HepG2 (cell line): ENCODE data around the gene LINC00237.

Experiments
- CTCF ChIP-seq: sonication (generic); formaldehyde crosslinking; IDR thresholded peaks from 2 replicates; pipeline ENCODE4 v1.5.0; 2020; ENCODE audit warnings: mild to moderate bottlenecking, missing genetic modification reagents, moderate library complexity
- HNF4G ChIP-seq, 2 experiments: sonication (generic) in 1 of 2; formaldehyde crosslinking in 1 of 2; IDR thresholded peaks; 2 replicates each; pipeline versions ENCODE4 v1.4.0 to v1.6.1; 2011 to 2020; ENCODE audit warnings: borderline replicate concordance in 2 of 2, low read depth in 2 of 2, mild to moderate bottlenecking in 2 of 2, low read length in 1 of 2, missing genetic modification reagents in 1 of 2, moderate library complexity in 1 of 2
- MAZ ChIP-seq, 2 experiments: sonication (generic) in 1 of 2; formaldehyde crosslinking in 1 of 2; IDR thresholded peaks; 2 replicates each; pipeline versions ENCODE4 v1.5.0 to v1.6.1; 2012 to 2020; ENCODE audit warnings: low read depth in 2 of 2, mild to moderate bottlenecking in 2 of 2, borderline replicate concordance in 1 of 2, improper control_type of control experiment in 1 of 2, low read length in 1 of 2, missing genetic modification reagents in 1 of 2, moderate library complexity in 1 of 2
- MEIS1 ChIP-seq: sonication (generic); formaldehyde crosslinking; IDR thresholded peaks from 2 replicates; pipeline ENCODE4 v1.9.0; 2021; ENCODE audit warnings: mild to moderate bottlenecking, missing genetic modification reagents, moderate library complexity, borderline replicate concordance
- PLRG1 ChIP-seq: fragments of 450-650 bp; conservative IDR thresholded peaks from 2 replicates; pipeline ENCODE4 v1.6.1; 2016
- POLR2A ChIP-seq, 2 experiments: IDR thresholded peaks; 2 replicates each; pipeline ENCODE4 v1.6.1; 2011; ENCODE audit warnings: low read depth in 2 of 2, low read length in 2 of 2, mild to moderate bottlenecking in 1 of 2, moderate library complexity in 1 of 2; ENCODE audit not compliant: insufficient read depth in 1 of 2
- PRMT3 ChIP-seq: sonication (generic); formaldehyde crosslinking; IDR thresholded peaks from 2 replicates; pipeline ENCODE4 v1.8.1; 2022; ENCODE audit warnings: low read depth, mild to moderate bottlenecking, moderate library complexity, missing genetic modification reagents, borderline replicate concordance
- XRCC5 ChIP-seq: fragments of 200-400 bp; formaldehyde crosslinking; optimal IDR thresholded peaks from 2 replicates; pipeline ENCODE3; 2017; ENCODE audit warnings: mild to moderate bottlenecking, low read length
- ZBTB1 ChIP-seq: sonication (generic); formaldehyde crosslinking; IDR thresholded peaks from 2 replicates; pipeline ENCODE4 v1.4.0; 2020; ENCODE audit warnings: missing genetic modification reagents, borderline replicate concordance

GRCh38 chr20:21052686-21053001 is 53.5 kb downstream of the LINC00237 start:
- no peak for TF ChIP-seq PLRG1
- TF ChIP-seq MEIS1 (CRISPR knock-in tag), result no peak
- no peak for TF ChIP-seq PRMT3 (CRISPR knock-in tag)
- no peak for TF ChIP-seq MAZ (IDR thresholded peaks at IDR 0.05; ENCODE audit: borderline replicate concordance, low read depth, low read length)
- TF ChIP-seq MAZ (CRISPR knock-in tag; IDR thresholded peaks at IDR 0.05; ENCODE audit: low read depth), result no peak
- TF ChIP-seq POLR2A (IDR thresholded peaks at IDR 0.05; ENCODE audit: insufficient read depth in 1 of 2, low read depth in 2 of 2, low read length in 2 of 2), result no peak
- TF ChIP-seq CTCF (CRISPR knock-in tag), result no peak
- no peak for TF ChIP-seq XRCC5
- TF ChIP-seq ZBTB1 (CRISPR knock-in tag), result no peak
- no peak for TF ChIP-seq HNF4G (IDR thresholded peaks at IDR 0.05; ENCODE audit: borderline replicate concordance, low read depth, low read length)
- no peak for TF ChIP-seq HNF4G (CRISPR knock-in tag; IDR thresholded peaks at IDR 0.05; ENCODE audit: borderline replicate concordance, low read depth)
